GM21367 (cell line): Measurements from ENCODE around the gene CACTIN.

ENCODE experiments used
- ATAC-seq: cut with Tn5 transposase; IDR thresholded peaks from one replicate; pipeline ENCODE4 v1.9.1; 2021; ENCODE audit not compliant: unreplicated experiment

Gene CACTIN

DNA sequence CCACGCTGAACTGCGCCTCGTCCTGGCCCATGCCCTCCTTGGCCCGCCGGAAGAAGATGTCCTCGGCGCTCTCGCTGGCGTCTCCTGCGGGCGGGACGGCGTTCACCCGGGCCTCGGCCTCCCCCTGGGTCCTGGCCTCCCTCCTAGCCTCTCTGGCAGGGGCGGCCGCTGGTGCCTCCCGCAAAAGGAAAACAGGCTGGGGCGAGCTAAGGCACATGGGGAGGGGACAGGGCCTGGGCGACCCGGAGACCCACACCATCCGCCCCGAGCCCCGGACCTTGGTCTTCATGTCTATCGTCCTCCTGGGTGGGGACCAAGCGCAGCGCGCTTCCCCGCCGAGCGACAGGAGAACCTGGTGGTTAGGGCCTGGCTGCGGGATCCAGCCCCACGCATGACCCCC is 14.3 kb downstream of the CACTIN start:
- ATAC-seq = no peak

DNA sequence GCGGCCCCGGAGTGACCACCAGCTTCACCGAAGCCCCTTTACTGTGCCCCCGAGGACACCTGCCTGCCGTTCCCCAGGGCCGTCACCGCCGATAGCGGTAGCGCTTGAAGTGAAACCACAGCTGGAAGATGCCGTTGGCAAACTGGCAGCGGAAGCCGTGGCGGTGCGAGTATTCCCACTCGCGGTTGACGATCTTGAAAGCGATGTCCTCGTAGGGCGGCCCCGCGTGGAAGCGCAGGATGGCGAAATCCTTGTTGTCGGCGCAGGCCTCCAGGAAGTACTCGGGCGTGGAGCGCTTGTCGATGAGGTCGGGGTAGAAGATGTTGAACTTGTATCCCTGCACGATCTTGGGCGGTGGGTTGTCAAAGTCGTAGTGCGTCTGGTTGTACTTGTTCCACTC is 14.7 kb downstream of the CACTIN start:
- no peak for ATAC-seq

DNA sequence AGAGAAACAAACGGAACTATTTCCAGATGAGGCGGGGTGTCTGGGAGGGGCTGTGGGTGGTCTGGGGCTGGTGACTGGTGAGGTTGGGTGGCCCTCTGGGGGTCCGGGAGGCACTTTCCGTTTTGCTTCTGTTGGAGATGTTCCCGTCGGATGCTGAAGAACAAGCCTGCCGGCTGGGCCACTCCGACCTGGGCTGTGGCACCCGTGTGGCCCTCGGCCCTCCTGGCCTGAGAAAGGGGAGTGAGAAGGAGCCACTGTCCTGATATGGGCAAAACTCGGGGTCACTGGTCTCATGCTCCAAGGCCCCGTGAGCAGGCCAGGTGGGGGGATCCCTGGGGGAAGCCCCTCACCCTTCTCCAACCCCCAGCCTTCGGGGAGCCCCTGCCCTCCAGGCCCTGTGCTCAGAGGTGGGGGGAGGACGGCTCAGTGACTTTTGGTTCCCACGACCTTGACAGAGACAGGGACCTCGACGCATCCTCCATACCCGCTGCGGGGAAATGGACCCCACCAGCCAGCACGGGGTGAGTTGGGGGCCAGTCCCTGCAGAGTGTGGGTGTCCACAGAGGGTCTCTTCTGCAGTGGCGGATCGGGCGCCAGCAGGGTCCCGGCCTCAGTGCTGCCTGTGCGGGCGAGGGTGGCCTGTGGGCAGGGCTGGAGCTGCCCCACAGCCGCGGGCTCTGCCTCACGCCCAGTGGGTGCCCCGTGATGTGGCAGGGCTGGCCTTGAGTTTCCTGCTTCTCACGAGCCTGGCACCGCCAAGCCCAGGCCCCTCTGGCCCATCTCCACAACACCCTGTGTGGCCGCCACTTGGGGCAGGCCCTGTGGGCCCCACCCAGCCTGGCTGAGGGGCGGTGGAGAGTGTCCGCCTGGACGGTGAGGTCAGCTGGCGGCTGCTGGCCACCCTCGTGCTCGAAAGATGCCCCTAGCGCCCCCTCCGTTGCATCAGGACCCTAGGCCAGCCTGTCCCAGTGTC is 15.6 kb downstream of the CACTIN start:
- no peak for ATAC-seq

DNA sequence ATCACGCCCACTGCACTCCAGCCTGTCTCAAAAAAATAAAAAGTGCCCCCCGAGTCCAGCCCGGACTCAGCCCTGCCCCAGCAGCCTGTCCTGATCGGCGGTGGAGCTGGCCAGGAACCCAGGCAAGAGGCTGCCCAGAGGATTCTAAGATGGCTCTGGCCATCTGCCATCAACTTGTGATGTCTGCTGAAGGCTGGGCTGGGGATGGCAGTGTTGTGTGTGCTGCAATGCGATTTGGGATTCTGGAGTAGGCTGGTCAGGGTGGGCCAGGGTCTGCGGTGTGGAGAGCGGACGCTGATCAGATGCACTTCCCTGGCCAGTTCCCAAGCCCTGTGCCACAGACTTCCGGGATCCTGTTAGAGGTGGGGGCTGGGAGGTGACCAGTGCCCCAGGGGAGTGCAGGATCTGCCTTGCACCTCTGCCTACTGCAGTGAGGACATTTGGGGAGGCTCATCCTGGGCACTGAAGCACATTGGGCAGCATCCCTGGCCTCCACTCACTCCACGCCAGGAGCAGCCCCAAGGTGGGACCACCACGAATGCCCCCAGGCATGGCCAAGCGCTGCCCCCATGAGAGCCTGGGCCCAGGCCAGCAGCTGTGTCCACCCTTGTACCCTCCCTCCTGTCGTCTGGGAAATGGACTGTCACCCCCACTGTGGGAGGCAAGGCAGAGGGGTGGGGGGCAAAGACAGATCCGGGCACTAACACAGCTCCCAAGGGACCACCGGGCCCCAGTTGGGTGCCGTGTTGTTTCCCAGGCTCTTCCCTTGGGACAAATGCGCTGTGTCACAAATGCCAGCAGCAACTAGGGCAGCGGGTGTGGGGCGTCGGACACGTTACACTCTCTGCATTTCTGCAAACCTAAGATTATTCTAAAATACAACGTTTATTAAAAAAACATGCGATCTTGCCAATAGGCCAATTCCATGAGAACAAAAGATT is 16.5 kb downstream of the CACTIN start:
- no peak for ATAC-seq

DNA sequence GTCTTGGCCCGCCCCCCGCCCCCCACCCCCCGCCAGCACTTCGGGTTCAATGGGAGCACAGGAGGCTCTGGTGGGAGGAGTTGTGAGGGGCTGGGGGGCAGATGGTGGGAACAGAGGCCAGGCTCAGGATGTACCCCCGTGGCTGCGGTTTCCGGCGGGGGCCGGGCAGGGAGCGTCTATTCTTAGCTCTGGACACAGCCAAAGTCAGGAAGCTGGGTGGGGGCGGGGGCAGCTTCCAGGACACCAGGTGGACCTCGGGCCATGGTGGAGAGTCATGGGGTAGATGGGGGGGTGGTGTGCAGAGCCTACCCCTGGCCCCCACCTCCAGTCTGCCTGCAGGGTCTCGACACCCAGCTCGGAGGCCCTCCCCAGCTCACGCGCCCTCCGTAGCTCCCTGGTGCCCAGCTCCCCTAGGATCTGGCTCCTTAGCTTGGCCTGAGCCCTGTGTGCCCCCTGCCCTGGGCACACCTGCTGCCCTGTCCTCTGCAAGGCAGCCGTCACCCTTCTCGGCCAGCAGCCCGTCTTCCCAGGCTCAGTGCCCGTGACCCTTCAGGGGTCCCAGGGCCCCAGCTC is 17.8 kb downstream of the CACTIN start:
- no peak for ATAC-seq

DNA sequence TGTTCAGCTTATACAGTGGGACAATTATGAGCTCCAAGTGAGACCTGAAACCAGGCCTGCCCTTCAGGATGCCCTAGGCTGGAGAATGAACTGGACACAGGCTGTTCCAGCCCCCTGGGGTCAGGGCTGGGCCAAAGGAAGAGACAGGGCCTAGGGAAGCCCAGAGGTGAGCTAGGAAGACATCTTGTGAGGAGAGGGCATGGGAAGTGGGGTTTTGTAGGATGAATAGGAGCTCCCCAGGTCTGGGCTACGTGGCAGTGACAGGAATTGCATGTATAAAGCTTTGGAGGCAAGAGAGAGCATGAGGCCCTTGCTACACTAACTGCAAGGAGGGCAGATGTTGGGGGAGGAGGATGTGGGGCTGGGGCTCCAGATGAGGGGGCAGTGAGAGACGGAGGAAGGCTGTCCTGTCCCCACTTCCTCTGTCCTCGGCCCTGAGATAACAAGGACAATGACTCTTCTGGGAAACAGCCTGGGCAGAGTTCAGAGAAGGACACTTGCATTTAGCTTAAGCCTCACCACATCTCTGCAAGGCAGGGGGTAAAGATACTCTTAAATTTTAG is 18.4 kb downstream of the CACTIN start:
- ATAC-seq = no peak

DNA sequence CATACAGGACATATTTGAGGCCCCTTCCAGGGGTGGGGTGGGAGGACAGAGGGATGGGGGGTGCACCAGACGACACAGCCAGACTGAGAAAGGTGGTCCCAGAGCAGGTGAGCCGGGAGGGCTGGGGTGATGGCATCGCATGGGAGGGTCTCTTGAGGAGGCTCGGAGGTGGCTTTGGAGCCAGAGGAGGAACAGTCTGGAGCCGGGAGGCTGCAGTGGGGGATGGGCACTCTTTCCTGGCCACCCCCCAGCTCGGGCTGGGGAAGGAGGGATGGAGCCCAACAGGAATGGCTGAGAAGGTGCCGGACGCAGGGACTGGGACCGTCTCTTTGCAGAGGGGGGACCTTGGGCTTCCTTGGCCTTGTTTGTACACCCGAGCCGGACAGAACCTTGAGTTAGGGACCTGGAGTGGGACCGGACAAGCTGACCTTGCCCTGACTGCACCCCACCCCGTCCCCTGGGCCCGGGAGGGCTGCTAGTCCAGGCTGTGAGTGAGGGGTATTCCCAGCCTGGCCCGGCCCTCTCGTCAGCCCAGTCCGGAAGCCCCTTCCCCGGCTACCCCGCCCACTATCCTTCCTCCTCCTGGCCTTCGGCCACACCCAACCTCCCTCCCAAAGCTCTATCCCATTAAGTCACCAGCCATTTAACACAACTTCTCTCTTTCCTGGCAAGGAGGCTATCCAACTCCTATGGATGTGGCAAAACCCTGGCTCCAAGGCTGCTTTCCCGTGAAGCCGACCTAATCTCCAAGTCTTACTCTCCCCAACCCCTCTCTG is 19.1 kb downstream of the CACTIN start:
- no peak for ATAC-seq

DNA sequence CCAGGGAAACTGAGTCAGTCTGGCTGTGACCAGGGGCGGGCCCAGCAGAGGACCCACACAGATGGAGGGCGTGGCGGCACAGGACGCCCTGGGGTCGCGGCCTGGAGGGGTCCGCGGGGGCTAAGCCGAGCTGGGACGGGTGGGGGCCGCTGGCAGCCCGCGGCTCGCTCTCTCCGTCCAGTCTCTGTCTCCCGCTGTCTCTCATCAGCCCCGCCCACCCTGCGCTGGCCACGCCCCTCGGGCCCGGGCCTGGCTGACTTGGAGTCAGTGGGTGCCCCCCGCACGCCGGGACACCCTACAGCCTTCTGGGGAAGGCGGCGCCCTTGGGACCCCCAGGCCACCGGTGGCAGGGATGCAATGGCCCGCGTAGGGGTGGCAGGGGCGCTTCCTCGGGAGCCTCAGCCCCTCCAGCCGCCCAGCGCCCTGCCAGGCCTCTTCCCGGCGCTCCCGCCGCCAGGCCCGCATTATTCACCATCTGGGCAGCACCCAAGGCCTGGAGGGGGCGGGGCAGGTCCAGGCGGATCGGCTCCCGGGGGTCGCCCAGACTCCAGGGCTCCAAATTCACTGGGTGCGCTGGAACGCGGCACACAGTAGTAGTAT is 19.8 kb downstream of the CACTIN start, which contains the start of gene TBXA2R:
Gene TBXA2R, minus strand, starts transcription at position 186 of the 600 bp plus-strand sequence. CDS start 6,241 bp downstream, outside the sequence.
- ATAC-seq = no peak

DNA sequence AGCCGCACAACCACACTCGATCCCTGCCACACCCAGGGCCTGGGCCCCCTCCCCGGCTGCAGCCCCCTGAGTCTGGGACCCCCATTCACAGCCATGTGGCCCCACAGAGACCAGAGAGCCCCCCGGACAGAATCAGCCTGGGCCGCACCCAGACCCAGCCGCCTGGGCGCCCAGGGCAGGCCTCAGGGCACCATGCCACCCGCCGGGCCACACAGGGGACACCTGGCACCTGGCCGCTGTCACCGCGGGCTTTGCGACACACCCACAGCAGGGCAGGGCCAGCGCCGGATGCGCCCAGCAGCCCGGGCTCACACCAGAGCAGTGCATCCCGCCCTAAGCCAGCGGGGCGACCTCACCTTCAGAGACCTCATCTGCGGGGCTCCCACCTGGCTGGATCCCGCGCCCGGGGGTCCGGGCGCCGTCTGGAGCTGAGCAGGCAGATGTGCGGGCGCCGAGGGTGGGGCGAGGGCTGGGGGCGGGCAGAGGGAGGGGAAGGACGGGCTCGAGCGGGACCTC is 20.4 kb downstream of the CACTIN start:
- ATAC-seq = no peak

DNA sequence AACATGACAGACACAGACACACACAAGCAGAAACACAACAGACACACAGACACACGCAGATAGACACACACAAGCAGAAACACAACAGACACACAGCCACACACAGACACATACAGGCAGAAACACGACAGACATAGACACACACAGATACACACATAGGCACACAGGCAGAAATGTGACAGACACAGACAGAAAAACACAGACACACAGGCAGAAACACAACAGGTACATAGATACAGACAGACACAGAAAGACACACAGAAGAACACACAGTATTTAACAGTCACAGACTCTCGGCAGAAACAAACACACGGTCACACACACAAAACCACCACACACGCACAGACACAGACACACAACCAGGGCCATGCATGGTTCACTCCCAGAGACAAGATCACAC is 20.8 kb downstream of the CACTIN start:
- no peak for ATAC-seq

DNA sequence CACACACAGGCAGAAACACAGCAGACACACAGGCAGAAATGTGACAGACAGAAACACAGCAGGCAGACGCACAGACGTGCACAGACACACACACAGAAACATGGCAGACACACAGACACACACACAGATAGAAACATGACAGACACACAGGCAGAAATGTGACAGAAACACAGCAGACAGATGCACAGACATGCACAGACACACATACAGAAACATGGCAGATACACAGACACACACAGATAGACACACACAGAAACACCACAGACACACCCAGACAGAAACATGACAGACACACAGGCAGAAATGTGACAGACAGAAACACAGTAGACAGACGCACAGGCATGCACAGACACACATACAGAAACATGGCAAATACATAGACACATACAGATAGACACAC is 21.2 kb downstream of the CACTIN start:
- ATAC-seq = no peak

DNA sequence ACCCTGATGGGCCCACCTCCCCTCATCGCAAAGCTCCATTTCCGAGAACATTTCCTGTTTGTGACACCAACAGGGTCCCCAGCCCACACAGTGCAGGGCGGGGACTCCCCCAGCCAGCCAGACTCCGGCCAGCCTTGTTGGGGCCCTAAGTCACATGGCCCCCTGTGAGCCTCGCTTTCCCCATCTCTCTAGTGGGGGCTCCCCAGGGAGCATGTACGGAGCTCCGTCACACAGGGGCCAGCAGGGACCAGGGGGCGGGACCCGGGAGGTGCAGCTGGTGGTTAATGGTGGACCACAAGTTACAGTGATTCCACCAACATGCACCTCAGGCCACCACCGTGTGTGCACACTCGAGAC is 21.6 kb downstream of the CACTIN start:
- ATAC-seq = no peak

DNA sequence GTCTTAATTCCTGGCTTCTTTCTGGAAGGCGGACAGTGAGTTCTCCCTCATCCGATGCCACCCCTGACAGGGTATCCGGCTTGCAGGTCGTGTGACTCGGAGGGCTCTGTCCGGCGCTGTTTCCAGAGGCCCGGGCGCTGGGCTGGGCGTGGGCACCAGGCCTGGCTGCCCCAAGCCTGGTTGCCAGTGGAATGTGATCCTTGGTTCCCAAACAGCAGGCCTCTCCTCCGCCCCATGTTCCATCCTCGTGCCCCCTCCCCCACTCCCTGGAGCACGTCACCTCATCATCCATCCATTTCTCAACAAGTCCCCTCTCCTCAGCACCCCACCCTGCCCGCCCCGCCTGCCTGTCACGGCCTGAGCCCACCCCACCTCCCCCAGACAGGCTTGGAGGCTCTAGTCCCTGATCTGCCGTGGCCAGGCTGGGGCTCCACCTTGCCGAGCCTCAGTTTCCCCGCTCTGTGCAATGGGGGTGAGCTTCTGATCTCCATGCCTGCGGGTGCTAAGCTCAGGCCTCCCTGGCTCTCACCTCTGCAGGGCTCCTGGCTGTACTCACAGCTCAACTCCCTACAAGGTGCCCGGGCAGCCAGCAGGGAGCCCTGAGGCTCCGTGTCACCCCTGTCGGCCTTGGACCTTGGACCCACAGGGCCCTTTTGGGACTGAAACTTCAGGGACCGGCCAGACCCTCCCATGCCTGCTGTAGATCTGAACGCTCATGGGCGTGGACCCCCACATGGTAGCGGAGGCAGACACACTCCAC is 22.2 kb downstream of the CACTIN start:
- ATAC-seq = no peak

DNA sequence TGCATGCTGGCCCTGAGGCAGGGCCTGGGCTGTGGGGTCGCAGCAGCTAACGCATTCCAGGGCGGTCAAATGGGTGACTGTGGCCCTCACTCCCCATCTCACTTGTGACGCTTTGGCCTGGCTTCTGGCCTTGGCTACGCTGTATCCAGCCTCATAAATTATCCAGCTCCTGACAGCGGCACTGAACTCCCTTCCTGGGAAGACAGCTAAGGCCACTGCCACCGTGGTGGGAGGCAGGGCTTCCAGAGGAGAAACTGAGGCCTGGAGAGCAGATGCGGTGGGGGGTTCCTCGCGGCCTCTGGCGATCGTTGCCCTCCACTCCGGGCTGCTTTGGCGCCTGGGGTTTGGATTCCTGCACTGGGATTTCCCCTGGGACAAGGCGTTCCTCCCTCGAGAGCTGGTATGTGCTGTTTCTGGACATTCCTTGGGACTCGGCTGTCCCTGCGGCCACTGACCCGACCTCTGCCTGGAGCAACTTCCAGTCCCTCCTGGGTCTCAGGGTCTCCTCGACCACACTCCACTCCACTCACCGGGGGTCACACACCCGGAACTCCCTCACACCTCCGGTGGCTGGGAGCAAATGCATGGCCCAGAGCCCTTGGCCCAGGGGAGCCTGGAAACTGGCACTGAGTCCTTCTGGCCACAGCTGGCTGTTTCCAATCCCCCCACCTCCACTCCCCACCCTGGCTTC is 23.3 kb downstream of the CACTIN start:
- ATAC-seq = no peak

DNA sequence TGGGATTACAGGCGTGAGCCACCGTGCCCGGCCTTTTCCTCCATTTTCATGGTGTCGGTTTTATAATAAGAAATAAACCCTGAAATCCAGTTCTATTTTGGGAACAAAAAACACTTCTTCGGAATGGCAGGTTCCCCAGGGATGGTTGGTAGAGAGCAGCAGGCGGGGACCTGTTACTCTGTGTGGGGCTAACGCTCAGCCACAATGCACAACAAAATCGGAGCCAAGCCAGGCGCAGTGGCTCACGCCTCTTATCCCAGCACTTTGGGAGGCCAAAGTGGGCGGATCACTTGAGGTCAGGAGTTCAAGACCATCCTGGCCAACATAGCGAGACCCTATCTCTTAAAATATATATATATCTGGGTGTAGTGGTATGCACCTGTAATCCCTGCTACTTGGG is 25.6 kb downstream of the CACTIN start:
- no peak for ATAC-seq

DNA sequence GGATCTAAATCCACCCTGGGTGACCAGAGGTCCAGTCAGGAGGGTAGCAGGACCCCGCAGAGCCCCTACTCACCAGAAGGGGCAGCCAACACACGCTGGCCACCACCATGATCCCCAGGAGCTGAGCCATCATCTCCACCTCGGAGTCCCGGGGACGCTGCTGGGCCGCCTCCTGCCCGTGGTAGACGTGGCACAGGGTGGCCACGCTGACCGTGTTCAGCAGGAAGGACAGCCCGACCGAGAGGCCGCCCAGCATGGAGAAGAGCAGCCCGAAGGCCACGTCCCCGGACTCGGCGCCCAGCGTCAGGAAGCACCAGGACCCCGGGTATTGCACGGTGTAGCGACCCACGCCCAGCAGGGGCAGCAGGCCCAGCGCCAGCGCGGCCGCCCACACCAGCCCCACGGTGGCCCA is 26.8 kb downstream of the CACTIN start:
- no peak for ATAC-seq

DNA sequence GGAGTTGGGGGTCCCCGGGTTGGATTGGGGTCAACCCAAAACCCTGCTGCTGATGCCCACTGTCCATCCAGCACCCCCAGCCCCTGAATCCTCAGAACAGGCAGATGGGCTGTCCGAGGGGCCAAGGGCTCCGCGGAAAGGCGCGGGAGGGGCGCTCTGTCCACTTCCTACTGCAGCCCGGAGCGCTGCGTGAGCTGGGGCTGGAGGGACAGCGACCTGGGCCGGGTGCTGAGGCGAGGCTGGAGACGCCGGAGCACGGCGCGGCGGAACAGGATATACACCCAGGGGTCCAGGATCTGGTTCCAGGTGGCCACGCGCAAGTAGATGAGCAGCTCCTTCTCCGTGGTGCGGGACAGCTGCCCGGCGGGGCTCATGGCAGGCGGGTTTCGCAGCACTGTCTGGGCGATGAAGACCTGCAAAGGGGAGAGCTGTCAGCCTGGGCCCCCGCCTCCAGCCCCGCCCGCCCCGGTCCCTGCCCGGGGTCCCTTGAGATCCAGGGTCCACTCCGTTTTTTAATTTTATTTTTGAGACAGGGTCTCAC is 31.0 kb downstream of the CACTIN start:
- no peak for ATAC-seq

DNA sequence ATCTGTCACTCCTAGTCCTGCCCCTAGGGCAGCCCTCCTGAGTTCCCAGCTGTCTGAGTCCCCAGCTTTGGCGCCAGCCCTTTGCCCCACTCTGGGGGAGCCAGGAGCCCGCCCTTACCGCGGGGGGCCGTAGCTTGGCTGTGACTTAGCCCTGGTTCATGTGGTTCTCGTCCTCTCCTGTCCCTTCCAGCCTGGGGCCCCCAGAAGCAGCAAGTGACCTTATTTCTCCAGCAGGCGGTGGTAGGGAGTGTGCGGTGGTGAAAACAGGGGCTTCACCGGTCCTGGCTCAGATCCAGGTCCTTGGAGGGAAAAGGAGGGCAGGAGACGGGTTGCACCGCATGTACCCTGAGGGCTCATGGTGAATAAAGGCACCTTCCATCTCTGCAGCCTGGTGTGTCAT is 33.4 kb downstream of the CACTIN start:
- ATAC-seq = no peak
